Karpas-422 (cell line): ENCODE measurements around the gene POPDC2. TPM values are rescaled to one million over a fixed set of nuclear protein-coding genes. Genes with fewer than 3 reads are reported as not detected.

ENCODE experiments used
- DNase-seq: peaks from one replicate; pipeline ENCODE4 v3.0.0-alpha.2; 2015
- H2AFZ ChIP-seq: fragments of 200-600 bp; sonication (generic); 2 replicates; pipeline ENCODE4 v1.6.1; 2014; ENCODE audit warnings: antibody characterized with exemption, low read length, mixed read lengths
- H3K27ac ChIP-seq: fragments of 200-600 bp; sonication (generic); 2 replicates; pipeline ENCODE4 v1.5.1; 2014; ENCODE audit warnings: mild to moderate bottlenecking, low read length, moderate library complexity
- H3K27me3 ChIP-seq: fragments of 200-600 bp; sonication (generic); 2 replicates; pipeline ENCODE4 v1.6.1; 2014; ENCODE audit warnings: low read length, mixed read lengths
- H3K36me3 ChIP-seq: fragments of 200-600 bp; sonication (generic); 2 replicates; pipeline ENCODE4 v1.6.1; 2014; ENCODE audit warnings: low read length, mixed read lengths; ENCODE audit not compliant: insufficient read depth
- H3K4me1 ChIP-seq: fragments of 200-600 bp; sonication (generic); 2 replicates; pipeline ENCODE4 v1.6.1; 2014; ENCODE audit warnings: mild to moderate bottlenecking, low read length, mixed read lengths
- H3K4me2 ChIP-seq: fragments of 200-600 bp; sonication (generic); 2 replicates; pipeline ENCODE4 v1.6.1; 2014; ENCODE audit warnings: low read length, low read depth, mild to moderate bottlenecking; ENCODE audit not compliant: poor library complexity, severe bottlenecking
- H3K4me3 ChIP-seq: fragments of 200-600 bp; sonication (generic); 2 replicates; pipeline ENCODE4 v1.5.1; 2014; ENCODE audit warnings: mild to moderate bottlenecking, antibody characterized with exemption, low read length, mixed read lengths
- H3K79me2 ChIP-seq: fragments of 200-600 bp; sonication (generic); 2 replicates; pipeline ENCODE4 v1.6.1; 2014; ENCODE audit warnings: mild to moderate bottlenecking, low read length, mixed read lengths
- H3K9ac ChIP-seq: fragments of 200-600 bp; sonication (generic); 2 replicates; pipeline ENCODE4 v1.6.0; 2014; ENCODE audit warnings: low read length
- H3K9me2 ChIP-seq: fragments of 200-600 bp; sonication (generic), shearing (Covaris generic); replicated peaks from 2 replicates; pipeline ENCODE4 v1.6.0; 2014; ENCODE audit warnings: mild to moderate bottlenecking, low read length, moderate library complexity; ENCODE audit not compliant: insufficient read depth
- H3K9me3 ChIP-seq: fragments of 300-700, 200-600 bp; sonication (generic); 2 replicates; pipeline ENCODE4 v1.6.1; 2014; ENCODE audit warnings: low read length, mixed read lengths
- H4K20me1 ChIP-seq: fragments of 200-600 bp; sonication (generic); 2 replicates; pipeline ENCODE4 v1.6.1; 2014; ENCODE audit warnings: mild to moderate bottlenecking, antibody characterized with exemption, low read length, low read depth; ENCODE audit not compliant: insufficient read depth
- total RNA-seq: library from RNA; depleted of rRNA; stranded (reverse); fragments of >200 nt; shearing (Covaris generic); gene quantifications from 2 replicates; pipeline ENCODE4 v1.2.3, GENCODE V29; 2014; ENCODE audit warnings: low replicate concordance

POPDC2 gene
- total RNA-seq, 1 experiment from 2014 or later: 1.0 TPM

DNA sequence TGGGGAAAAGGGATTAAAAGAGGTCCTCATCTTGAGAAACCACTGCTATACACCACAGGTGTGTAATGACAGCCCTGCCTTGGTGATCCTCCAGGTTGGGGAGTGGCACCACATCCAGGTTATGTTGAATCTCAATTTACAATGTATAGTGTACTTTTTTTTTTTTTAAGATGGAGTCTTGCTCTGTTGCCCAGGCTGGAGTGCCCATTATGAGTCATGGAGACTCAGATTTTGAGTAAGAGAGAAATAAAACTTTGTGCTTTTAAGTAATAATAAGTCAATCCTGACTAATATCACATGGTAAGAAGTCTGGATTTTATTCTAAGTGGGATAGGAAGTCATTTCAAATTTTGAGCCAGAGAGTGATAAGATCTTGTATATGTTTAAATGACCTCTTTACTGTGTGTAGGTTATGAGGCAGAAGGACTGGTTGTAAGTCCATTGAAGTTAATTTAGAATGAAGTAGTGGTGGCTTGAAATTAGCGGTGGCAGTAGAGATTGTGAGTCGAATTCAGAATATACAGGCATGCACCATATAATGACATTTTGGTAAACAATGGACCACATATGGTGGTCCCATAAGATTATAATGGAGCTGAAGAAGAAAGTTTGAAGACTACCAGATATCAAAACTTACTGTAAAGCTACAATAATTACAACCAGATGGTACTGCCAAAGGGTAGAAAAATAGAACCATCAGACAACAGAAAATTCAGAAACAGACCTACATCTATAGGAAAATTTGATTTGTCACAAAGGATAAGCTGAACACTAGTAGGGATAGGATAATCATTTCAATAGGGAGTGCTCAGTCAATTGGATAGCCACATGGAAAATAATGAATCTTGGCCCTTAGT, 20.7 kb downstream of the POPDC2 start:
- H3K9me3 ChIP-seq: no peaks in the 10 kb centered on the region
- DNase-seq: no peak
- H3K4me2 ChIP-seq: no peak overlapping the region
- no peaks in the 10 kb centered on the region for H3K4me1 ChIP-seq
- H3K9ac ChIP-seq: no peak overlapping the region
- H3K79me2 ChIP-seq: no peaks in the 10 kb centered on the region
- no peak overlapping the region for H3K27ac ChIP-seq
- H2AFZ ChIP-seq: no peak overlapping the region
- H4K20me1 ChIP-seq: no peaks in the 10 kb centered on the region
- no peaks in the 10 kb centered on the region for H3K36me3 ChIP-seq
- no peak overlapping the region for H3K4me3 ChIP-seq
- H3K9me2 ChIP-seq: no peaks in the 10 kb centered on the region
- no peaks in the 10 kb centered on the region for H3K27me3 ChIP-seq

DNA sequence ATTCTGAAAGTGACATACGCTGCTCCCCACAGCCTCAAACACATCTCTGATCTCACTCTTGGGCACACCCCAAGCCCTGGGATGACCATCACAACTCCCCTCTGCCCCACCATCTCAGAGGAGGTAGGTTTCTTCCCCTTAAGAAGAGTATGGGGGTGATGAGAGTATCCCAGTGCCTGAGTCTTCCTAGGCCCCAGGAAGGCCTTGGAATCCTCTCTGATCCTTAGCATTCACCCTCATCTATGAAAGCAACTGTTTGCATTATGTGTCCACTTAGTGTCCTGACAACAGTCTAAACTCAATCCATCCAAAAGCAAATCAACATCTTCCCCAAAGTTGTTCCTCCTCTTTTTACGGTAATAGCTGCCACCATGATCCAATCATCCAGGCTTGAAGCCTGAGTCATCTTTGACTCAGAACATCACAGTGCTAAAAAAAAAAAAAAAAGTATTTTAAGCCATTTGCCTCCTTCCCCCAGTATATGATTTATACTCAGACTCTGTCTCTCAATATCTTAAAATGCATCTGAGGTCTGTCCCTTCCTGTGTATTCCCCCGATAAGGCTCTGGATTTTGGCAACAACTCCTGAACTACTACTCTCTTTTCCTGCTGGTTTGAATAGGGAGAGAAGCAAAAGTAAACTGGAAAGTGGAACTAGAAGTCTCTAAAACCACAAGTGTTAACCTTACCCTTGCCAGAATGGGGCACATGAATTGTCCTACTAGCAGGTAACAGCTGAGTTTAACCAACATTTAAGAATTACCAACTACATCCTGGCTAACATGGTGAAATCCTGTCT, 22.5 kb downstream of the POPDC2 start:
- DNase-seq: no peak
- H3K4me1 ChIP-seq: no peaks in the 10 kb centered on the region
- H4K20me1 ChIP-seq: no peaks in the 10 kb centered on the region
- no peak overlapping the region for H3K9ac ChIP-seq
- no peaks in the 10 kb centered on the region for H3K9me2 ChIP-seq
- H3K27me3 ChIP-seq: no peaks in the 10 kb centered on the region
- H3K27ac ChIP-seq: no peak overlapping the region
- no peaks in the 10 kb centered on the region for H3K79me2 ChIP-seq
- no peak overlapping the region for H3K4me3 ChIP-seq
- no peaks in the 10 kb centered on the region for H3K36me3 ChIP-seq
- H3K9me3 ChIP-seq: no peaks in the 10 kb centered on the region
- H3K4me2 ChIP-seq: no peak overlapping the region
- H2AFZ ChIP-seq: no peak overlapping the region

DNA sequence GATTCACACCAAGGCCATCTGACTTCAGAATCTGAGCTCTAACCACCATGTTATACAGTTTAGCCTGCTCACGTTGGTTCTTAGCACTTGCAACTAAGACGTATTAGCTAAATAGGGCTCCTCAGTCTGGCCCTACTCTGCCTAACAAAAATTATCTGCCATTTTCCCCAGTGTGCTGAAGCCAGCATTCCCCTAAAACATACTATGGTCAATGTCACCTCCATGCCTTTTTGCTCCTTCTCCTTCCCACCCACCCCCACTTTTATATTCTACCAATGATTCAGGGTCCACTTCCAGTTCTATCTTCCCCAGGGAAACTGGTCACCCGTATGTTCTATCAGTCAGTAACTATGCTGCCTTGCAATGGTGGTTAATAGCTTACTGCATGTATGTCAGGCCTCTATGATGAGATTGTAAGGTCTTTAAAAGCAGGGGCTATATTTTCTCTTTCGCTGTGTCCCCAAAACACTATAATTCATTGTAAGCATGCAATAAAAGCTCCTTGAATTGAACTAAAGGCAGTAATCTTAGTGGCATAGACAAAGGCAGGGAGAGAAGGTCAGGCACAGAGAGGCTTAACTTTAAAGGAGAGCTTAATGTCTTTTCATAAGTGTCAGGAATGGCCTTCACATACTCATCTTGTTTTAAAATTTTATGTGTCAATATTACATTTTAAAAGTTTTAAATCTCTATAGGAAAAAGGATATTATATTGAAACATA, 23.3 kb downstream of the POPDC2 start:
- Histone ChIP-seq H3K4me1 (no peaks in the 10 kb centered on the region), H3K4me2 (no peak overlapping the region), H3K4me3 (no peak overlapping the region), H3K9me3 (no peaks in the 10 kb centered on the region), H3K27me3 (no peaks in the 10 kb centered on the region), H2AFZ (no peak overlapping the region), H3K9me2 (no peaks in the 10 kb centered on the region), H3K27ac (no peak overlapping the region), H3K9ac (no peak overlapping the region), H3K36me3 (no peaks in the 10 kb centered on the region), H3K79me2 (no peaks in the 10 kb centered on the region), H4K20me1 (no peaks in the 10 kb centered on the region)
- DNase-seq: no peak

DNA sequence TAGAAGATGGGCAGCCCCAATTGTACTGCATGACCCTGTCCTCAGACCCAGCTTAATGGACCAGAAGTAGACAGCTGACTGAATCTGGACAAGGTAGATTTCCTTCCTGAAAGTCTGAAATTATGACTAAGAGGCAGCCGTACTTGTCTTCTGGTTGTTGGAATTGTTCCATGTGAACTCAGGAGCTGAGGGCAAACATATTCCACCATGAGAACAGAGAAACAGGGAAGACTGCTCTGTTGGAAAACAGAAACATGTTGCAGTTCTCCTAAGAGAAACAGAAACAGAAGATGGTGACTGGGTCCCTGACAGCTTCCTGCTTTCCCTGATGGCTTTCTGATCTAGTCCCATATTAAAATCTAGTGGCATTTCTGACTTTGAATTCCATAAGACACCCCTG, 24.1 kb downstream of the POPDC2 start:
- no peaks in the 10 kb centered on the region for H3K79me2 ChIP-seq
- H3K4me3 ChIP-seq: no peak overlapping the region
- no peaks in the 10 kb centered on the region for H3K4me1 ChIP-seq
- no peaks in the 10 kb centered on the region for H3K27me3 ChIP-seq
- no peaks in the 10 kb centered on the region for H3K36me3 ChIP-seq
- DNase-seq: no peak
- no peaks in the 10 kb centered on the region for H3K9me2 ChIP-seq
- H2AFZ ChIP-seq: no peak overlapping the region
- no peaks in the 10 kb centered on the region for H3K9me3 ChIP-seq
- H4K20me1 ChIP-seq: no peaks in the 10 kb centered on the region
- H3K4me2 ChIP-seq: no peak overlapping the region
- H3K27ac ChIP-seq: no peak overlapping the region
- H3K9ac ChIP-seq: no peak overlapping the region

DNA sequence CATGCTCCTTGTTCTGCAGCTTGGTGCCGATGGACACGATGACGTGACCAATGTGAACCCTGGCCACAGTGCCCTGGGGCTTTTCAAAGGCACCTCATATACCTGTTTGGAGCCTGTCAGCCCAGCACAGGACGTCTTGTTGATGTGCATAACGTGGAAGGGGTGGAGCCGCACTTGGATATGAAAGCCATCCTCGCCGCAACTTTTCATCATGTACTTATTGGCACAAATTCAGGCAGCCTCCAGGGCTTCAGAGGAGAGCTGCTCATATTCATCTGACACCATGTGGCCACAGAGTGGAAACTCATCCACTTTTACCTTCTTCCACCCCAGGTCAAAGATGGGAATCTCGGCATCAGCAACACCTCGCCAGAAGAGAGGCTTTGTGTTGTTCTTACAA, 24.7 kb downstream of the POPDC2 start:
- DNase-seq: no peak
- Histone ChIP-seq H3K36me3 (no peaks in the 10 kb centered on the region), H3K4me1 (no peaks in the 10 kb centered on the region), H3K9me3 (no peaks in the 10 kb centered on the region), H3K79me2 (no peaks in the 10 kb centered on the region), H3K9me2 (no peaks in the 10 kb centered on the region), H3K27me3 (no peaks in the 10 kb centered on the region), H4K20me1 (no peaks in the 10 kb centered on the region), H3K9ac (no peak overlapping the region), H2AFZ (no peak overlapping the region), H3K4me2 (no peak overlapping the region), H3K27ac (no peak overlapping the region), H3K4me3 (no peak overlapping the region)

DNA sequence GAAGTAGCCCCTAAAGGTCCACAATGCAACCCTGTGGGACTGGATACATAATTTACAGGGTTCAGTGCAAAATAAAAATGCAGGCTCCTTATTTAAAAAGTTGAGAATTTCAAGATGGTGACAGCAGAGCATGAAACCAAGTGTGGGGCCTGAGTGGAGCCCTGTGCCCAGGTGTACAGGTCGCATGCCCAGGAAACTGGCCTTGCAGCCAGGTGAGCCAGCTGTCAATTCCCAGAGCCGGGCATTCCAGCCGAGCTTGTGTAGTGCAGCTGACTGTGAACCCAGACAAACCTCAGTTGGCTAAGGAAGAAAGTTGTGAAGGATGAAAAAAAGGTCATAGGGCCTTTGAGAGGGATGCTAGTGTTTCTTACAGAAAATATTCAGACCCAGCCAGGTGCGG, 27.6 kb downstream of the POPDC2 start:
- no peaks in the 10 kb centered on the region for H3K9me3 ChIP-seq
- no peaks in the 10 kb centered on the region for H3K36me3 ChIP-seq
- H4K20me1 ChIP-seq: no peaks in the 10 kb centered on the region
- no peak overlapping the region for H3K4me3 ChIP-seq
- H3K9me2 ChIP-seq: no peaks in the 10 kb centered on the region
- no peak overlapping the region for H3K4me2 ChIP-seq
- H3K27me3 ChIP-seq: peaks cover 4% of the 10 kb centered on the region; the same call in 1 of the 2 replicates
- no peak for DNase-seq
- no peak overlapping the region for H2AFZ ChIP-seq
- no peaks in the 10 kb centered on the region for H3K79me2 ChIP-seq
- H3K27ac ChIP-seq: no peak overlapping the region
- H3K4me1 ChIP-seq: no peaks in the 10 kb centered on the region
- H3K9ac ChIP-seq: no peak overlapping the region

DNA sequence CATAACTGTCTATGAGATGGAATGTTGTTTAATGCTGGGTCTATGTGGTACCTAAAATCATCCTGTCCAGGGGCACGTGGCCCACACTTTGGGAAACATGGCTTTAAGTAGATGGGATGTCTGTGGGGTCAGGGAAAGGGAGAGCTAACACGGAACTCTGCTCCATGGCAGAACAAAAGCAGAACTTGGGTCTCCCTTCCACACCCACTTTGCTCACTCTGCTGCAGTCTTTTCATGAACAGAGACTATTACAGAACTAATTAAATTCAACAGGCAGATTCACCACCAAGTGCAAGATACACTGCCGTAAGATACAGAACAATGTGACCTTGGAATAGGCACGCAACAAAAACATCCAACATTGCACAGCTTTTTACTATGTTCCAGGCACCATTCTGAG, 28.2 kb downstream of the POPDC2 start:
- no peak overlapping the region for H3K4me2 ChIP-seq

DNA sequence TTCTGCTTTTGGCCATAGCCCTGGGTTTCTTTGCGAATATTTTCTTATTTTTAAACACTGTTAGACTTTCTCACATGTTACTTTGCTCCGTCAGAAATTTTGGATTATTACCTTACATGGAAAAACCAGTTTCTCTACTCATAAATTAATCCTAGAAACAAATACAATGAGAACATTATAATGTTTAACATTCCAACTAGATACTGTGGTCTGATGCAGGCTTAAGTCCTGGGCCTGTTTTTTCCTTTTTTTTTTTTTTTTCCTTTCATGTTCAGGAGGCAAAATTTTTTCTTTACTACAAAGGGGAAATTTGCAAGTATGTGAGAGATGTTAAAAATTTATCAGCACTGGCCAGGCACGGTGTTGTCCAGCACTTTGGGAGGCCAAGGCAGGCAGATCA, 28.9 kb downstream of the POPDC2 start:
- no peaks in the 10 kb centered on the region for H3K4me1 ChIP-seq
- no peaks in the 10 kb centered on the region for H3K79me2 ChIP-seq
- H3K9me2 ChIP-seq: no peaks in the 10 kb centered on the region
- H3K36me3 ChIP-seq: no peaks in the 10 kb centered on the region
- H3K4me2 ChIP-seq: no peak overlapping the region
- H4K20me1 ChIP-seq: no peaks in the 10 kb centered on the region
- no peak overlapping the region for H3K27ac ChIP-seq
- H3K4me3 ChIP-seq: no peak overlapping the region
- H3K9ac ChIP-seq: no peak overlapping the region
- no peak for DNase-seq
- H2AFZ ChIP-seq: no peak overlapping the region
- no peaks in the 10 kb centered on the region for H3K9me3 ChIP-seq
- H3K27me3 ChIP-seq: peaks cover 4% of the 10 kb centered on the region; the same call in 1 of the 2 replicates

More for the DNA sequence above, 28.2 kb downstream of the POPDC2 start:
- H3K9me2 ChIP-seq: no peaks in the 10 kb centered on the region
- no peaks in the 10 kb centered on the region for H4K20me1 ChIP-seq
- no peak overlapping the region for H3K27ac ChIP-seq
- H3K4me3 ChIP-seq: no peak overlapping the region
- peaks cover 4% of the 10 kb centered on the region; the same call in 1 of the 2 replicates for H3K27me3 ChIP-seq
- no peak overlapping the region for H3K9ac ChIP-seq
- no peak for DNase-seq
- H3K4me1 ChIP-seq: no peaks in the 10 kb centered on the region
- no peaks in the 10 kb centered on the region for H3K9me3 ChIP-seq
- no peaks in the 10 kb centered on the region for H3K36me3 ChIP-seq
- no peak overlapping the region for H2AFZ ChIP-seq
- H3K79me2 ChIP-seq: no peaks in the 10 kb centered on the region
